Peyer's patch (tissue), 4 donors: ENCODE measurements around the gene CALML3. TPM values are rescaled to one million over a fixed set of nuclear protein-coding genes. Genes with fewer than 3 reads are reported as not detected.

ENCODE experiments used
- DNase-seq, 3 donors: peaks; one replicate each; pipeline ENCODE4 v3.0.0-alpha.2; 2017 to 2019
- H3K27ac ChIP-seq, 4 donors: fragments of 200-600 bp; sonication (generic); one replicate each; pipeline ENCODE4 v1.5.1; 2016 to 2019
- H3K27me3 ChIP-seq, 2 donors: fragments of 200-600 bp; sonication (generic); one replicate each; pipeline ENCODE4 v1.5.1; 2019
- H3K36me3 ChIP-seq, 3 donors: fragments of 200-600 bp; sonication (generic); one replicate each; pipeline ENCODE4 v1.5.1; 2016 to 2019
- H3K4me1 ChIP-seq, 4 donors: fragments of 200-600 bp; sonication (generic); one replicate each; pipeline ENCODE4 v1.5.1; 2016 to 2019
- H3K4me3 ChIP-seq, 4 donors: fragments of 200-600 bp; sonication (generic); 1 replicate in 3 of 4; 2 replicates in 1 of 4; pipeline ENCODE4 v1.5.1; 2016 to 2019; ENCODE audit warnings: mild to moderate bottlenecking in 1 of 4
- H3K9me3 ChIP-seq, 4 donors: fragments of 200-600 bp; sonication (generic); one replicate each; pipeline ENCODE4 v1.5.1; 2016 to 2019; ENCODE audit warnings: mild to moderate bottlenecking in 1 of 4
- CTCF ChIP-seq, 6 experiments: fragments of 450-650 bp in 4 of 6; fragments of 200-600 bp in 2 of 6; sonication (generic) in 1 of 6; IDR thresholded peaks; one replicate each; pipeline ENCODE4 v1.5.1; 2017 to 2019; ENCODE audit warnings: antibody characterized with exemption in 6 of 6, mild to moderate bottlenecking in 3 of 6, moderate library complexity in 1 of 6
- POLR2A ChIP-seq, 2 donors: fragments of 450-650 bp; IDR thresholded peaks; one replicate each; pipeline ENCODE4 v1.5.1; 2017; ENCODE audit warnings: antibody characterized with exemption in 2 of 2, mild to moderate bottlenecking in 2 of 2, moderate library complexity in 2 of 2
- total RNA-seq, 4 donors: library from RNA; depleted of rRNA; stranded (reverse); fragments of >200 nt; gene quantifications; one replicate each; pipeline ENCODE4 v1.1.0, GENCODE V29; 2016

Gene CALML3
- total RNA-seq, 4 donors from 2014 or later: not detected

DNA sequence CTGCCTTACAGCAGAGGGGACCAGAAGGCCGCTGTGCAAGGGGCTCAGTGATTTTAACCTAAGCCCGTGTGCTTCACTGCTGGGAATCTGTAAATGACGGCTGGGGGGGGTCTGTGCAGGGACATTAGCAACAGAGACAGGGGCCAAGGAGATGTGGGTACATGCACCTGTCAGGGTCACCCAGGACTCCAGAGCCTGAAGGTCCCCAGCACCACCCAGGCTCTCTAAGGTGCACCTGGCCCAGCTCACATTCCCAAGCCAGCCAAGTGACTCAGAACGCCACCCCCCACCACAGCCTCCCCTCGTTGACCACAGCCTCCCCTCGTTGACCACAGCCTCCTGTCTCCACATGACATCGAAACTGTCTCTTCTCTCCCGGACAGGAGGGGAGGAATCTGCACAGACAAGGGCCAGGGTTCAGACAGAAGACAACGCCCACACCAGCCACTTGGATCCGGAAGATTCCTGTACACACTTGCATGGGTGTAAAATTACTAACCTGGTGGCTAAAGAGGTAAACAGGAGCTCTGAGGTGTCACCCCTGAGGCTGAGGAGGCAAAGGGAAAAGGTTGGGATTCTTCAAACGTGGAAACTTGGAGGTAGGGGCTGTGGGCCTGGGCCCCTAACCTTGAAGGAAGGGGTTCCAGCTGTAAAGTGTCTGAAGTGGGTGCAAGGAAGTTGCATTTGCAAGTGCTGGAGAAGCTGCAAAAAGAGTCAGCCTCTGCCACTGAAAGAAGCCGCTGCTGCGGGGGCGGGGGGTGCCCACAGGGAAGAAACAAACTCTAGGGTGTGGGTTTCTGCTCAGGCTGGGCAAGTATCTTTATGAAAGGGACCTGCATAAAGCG lies 27.0 kb downstream of the CALML3 start:
- DNase-seq: peak in 2 of 3 donors; percentile 74 to 80
- Histone ChIP-seq H3K9me3 (no peaks in the 10 kb centered on the region), H3K27me3 (no peaks in the 10 kb centered on the region), H3K27ac (peak overlapping the region in 3 of 4 donors; percentile 46 to 77 (median 68)), H3K4me1 (peaks cover 0 to 57% (median 9%) of the 10 kb centered on the region in 4 donors), H3K36me3 (no peaks in the 10 kb centered on the region), H3K4me3 (peak overlapping the region in 1 of 4 donors; percentile 30)
- TF ChIP-seq POLR2A (IDR thresholded peaks at IDR 0.05): peak in 1 of 2 donors; percentile 40
- TF ChIP-seq CTCF (IDR thresholded peaks at IDR 0.05): peak in 3 of 6 experiments; percentile 19 to 28 (median 24)

DNA sequence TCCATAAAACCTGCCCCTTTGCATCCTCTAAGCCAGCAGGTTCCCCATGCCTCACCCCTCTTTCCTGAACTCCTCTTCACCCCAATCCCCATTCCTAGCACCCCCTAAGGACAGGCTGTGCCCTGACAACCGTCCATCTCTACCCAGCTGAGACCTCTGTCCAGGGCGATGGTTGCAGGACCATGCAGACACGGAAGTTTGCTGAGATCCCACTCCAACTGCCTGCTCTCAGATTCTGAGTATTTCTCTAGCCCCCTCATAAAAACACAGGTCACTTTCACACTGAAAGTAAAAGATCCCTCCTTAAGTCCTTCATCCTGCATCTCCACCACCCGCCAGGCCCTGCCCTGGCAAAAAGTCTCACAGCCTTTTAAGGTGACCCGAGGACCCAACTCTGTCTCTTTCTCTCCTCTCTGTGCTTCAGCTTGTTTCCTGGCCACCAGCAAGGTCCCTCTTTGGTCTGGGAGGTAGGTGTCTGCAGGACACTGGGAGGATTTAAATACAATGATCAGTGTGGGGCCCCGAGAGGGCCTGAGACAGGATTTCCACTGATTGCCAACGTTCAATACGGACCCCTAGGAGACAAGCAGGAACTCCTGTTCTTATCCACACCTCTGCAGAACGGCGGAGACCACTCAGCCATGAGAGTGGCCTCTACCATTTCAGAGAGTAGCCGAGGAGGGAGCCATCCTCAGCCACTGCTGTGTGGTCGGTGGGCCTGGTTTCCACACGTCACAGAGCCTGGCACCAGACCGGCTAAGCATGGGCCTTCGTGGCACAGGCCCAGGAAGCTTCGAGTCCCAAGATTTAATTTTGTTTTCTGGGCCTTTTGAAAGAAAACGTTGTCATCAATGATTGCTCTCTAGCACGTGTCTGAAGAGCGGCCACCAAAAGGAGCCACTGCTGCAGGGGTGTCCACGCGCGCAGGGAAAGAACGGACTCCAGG lies 27.9 kb downstream of the CALML3 start:
- H3K27ac ChIP-seq: peak overlapping the region in 2 of 4 donors; percentile 68 to 77
- no peaks in the 10 kb centered on the region for H3K27me3 ChIP-seq
- TF ChIP-seq CTCF (IDR thresholded peaks at IDR 0.05): no peak
- no peak for TF ChIP-seq POLR2A (IDR thresholded peaks at IDR 0.05)
- no peaks in the 10 kb centered on the region for H3K36me3 ChIP-seq
- peak overlapping the region in 1 of 4 donors; percentile 30 for H3K4me3 ChIP-seq
- peak in 1 of 3 donors; percentile 40 for DNase-seq
- no peaks in the 10 kb centered on the region for H3K9me3 ChIP-seq
- H3K4me1 ChIP-seq: peaks cover 0 to 48% (median 4%) of the 10 kb centered on the region in 4 donors

- peak overlapping the region in 1 of 4 donors; percentile 32 for H3K27ac ChIP-seq
Measured at GRCh38 chr10:5553400-5554170, 28.8 kb downstream of the CALML3 start.

GRCh38 chr10:5555021-5555510 lies 30.3 kb downstream of the CALML3 start:
- TF ChIP-seq CTCF (IDR thresholded peaks at IDR 0.05): no peak
- no peak for TF ChIP-seq POLR2A (IDR thresholded peaks at IDR 0.05)
- peak in 1 of 3 donors; percentile 40 for DNase-seq
- no peaks in the 10 kb centered on the region for H3K36me3 ChIP-seq
- H3K27ac ChIP-seq: peak overlapping the region in 1 of 4 donors; percentile 32
- H3K9me3 ChIP-seq: no peaks in the 10 kb centered on the region
- H3K4me1 ChIP-seq: peaks cover 0 to 27% (median 2%) of the 10 kb centered on the region in 4 donors
- no peaks in the 10 kb centered on the region for H3K27me3 ChIP-seq
- H3K4me3 ChIP-seq: no peak overlapping the region

More at GRCh38 chr10:5553400-5554170, 28.8 kb downstream of the CALML3 start:
- H3K4me3 ChIP-seq: no peak overlapping the region
- H3K9me3 ChIP-seq: no peaks in the 10 kb centered on the region
- H3K36me3 ChIP-seq: no peaks in the 10 kb centered on the region
- TF ChIP-seq CTCF (IDR thresholded peaks at IDR 0.05): no peak
- TF ChIP-seq POLR2A (IDR thresholded peaks at IDR 0.05): no peak
- no peaks in the 10 kb centered on the region for H3K27me3 ChIP-seq
- H3K4me1 ChIP-seq: peaks cover 0 to 38% (median 2%) of the 10 kb centered on the region in 4 donors
- DNase-seq: peak in 1 of 3 donors; percentile 26
